Esophagus muscularis mucosa (tissue), 4 donors: Measurements from ENCODE around the gene TMEM59. TPM values are rescaled to one million over a fixed set of nuclear protein-coding genes. Genes with fewer than 3 reads are reported as not detected.

Experiments
- DNase-seq: peaks from one replicate; pipeline ENCODE4 v3.0.0-alpha.2; 2017; ENCODE audit errors: extremely low spot score
- H3K27ac ChIP-seq, 4 donors: fragments of 200-600 bp; sonication (generic); replicated peaks in 1 of 4; 1 replicate in 3 of 4; 2 replicates in 1 of 4; pipeline ENCODE4 v1.5.1; 2016 to 2019; ENCODE audit warnings: mild to moderate bottlenecking in 1 of 4
- H3K27me3 ChIP-seq, 4 donors: fragments of 200-600 bp; sonication (generic); one replicate each; pipeline versions ENCODE4 v1.5.1 to v1.6.0; 2016 to 2019
- H3K36me3 ChIP-seq, 4 donors: fragments of 200-600 bp; sonication (generic); one replicate each; pipeline ENCODE4 v1.5.1; 2016 to 2019
- H3K4me1 ChIP-seq, 4 donors: fragments of 200-600 bp; sonication (generic); one replicate each; pipeline ENCODE4 v1.5.1; 2016 to 2019
- H3K4me3 ChIP-seq, 4 donors: fragments of 200-600 bp; sonication (generic); 1 replicate in 2 of 4; 2 replicates in 2 of 4; pipeline ENCODE4 v1.5.1; 2016 to 2019; ENCODE audit warnings: mild to moderate bottlenecking in 4 of 4, moderate library complexity in 1 of 4
- H3K9me3 ChIP-seq, 4 donors: fragments of 200-600 bp; sonication (generic); 1 replicate in 3 of 4; 2 replicates in 1 of 4; pipeline ENCODE4 v1.5.1; 2016 to 2019
- EP300 ChIP-seq: sonication (generic); formaldehyde crosslinking; IDR thresholded peaks from one replicate; pipeline ENCODE4 v1.6.1; 2017; ENCODE audit warnings: antibody characterized with exemption
- POLR2A ChIP-seq: fragments of 450-650 bp; IDR thresholded peaks from one replicate; pipeline ENCODE4 v1.6.1; 2017; ENCODE audit warnings: antibody characterized with exemption, moderate library complexity, mild to moderate bottlenecking, low read depth
- POLR2AphosphoS5 ChIP-seq, 2 donors: sonication (generic); formaldehyde crosslinking; IDR thresholded peaks; one replicate each; pipeline ENCODE4 v1.6.1; 2017; ENCODE audit warnings: antibody characterized with exemption in 2 of 2
- WGBS: methylation state at CpG from one replicate; pipeline ENCODE4 v1.1.5; 2018; 5-methylcytosine and 5-hydroxymethylcytosine counted together
- intact Hi-C: fragments of 100-400 bp; cut with DNase I; formaldehyde crosslinking; loops from one replicate; pipeline ENCODE4 v1.15.1; 2023
- total RNA-seq, 4 donors: library from RNA; depleted of rRNA; stranded (reverse); fragments of >200 nt; gene quantifications; one replicate each; pipeline versions ENCODE4 v1.1.0 to v1.2.1, GENCODE V29; 2016
- TF ChIP-seq, protein P1 (sequence below), 3 experiments: fragments of 200-600 bp in 2 of 3; fragments of 450-650 bp in 1 of 3; sonication (generic) in 2 of 3; IDR thresholded peaks; one replicate each; pipeline ENCODE4 v1.5.1; 2017 to 2019; ENCODE audit warnings: antibody characterized with exemption in 3 of 3, mild to moderate bottlenecking in 2 of 3, moderate library complexity in 1 of 3

TMEM59 gene
- total RNA-seq, 4 donors from 2014 or later = 238 to 334 (median 288) TPM

DNA sequence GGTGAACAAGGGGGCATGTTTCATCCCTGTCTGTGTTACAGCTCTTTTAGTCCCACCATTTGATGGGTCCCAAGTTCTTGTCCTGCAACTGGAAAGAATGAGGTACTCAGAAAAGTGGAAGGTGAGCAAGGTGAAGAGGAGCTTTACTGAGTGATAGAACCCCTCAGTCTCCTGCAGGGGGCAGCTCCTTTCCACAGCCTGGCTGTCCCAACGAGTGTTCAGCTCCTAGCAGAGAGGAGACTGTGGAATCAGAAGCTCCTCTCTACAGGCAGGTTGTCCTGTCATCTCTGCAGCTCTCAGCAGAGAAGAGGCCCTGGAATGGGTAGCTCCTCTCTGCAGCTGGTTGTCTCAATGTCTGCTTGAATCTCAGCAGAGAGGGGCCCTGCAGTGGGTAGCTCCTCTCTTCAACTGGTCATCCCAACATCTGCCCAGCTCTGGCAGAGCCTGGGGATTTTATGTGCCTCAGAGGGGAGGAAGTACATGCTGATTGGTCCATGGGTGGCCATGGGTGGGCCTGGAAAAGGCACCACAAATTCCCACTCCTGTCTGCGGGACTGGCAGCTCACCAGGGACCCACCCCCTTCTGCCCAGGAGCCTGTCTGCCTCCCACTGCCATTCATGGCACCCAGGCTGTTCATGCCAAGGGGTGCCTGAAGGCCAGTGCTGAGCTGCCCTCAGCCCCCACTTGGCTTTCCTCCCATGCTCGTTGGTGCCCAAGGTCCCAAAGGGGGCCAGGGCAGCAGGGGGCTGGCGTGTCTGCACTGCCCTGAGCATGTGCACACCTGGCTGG lies 60.7 kb downstream of the TMEM59 start:
- Histone ChIP-seq H3K36me3 (no peaks in the 10 kb centered on the region), H3K9me3 (no peaks in the 10 kb centered on the region), H3K4me1 (no peaks in the 10 kb centered on the region), H3K4me3 (no peak overlapping the region), H3K27ac (no peak overlapping the region), H3K27me3 (no peaks in the 10 kb centered on the region)
- intact Hi-C loops = no loop called here
- no peak for TF ChIP-seq EP300
- TF ChIP-seq POLR2AphosphoS5 (IDR thresholded peaks at IDR 0.05) = no peak
- peak; percentile 11 for TF ChIP-seq POLR2A
- TF ChIP-seq, protein P1, sequence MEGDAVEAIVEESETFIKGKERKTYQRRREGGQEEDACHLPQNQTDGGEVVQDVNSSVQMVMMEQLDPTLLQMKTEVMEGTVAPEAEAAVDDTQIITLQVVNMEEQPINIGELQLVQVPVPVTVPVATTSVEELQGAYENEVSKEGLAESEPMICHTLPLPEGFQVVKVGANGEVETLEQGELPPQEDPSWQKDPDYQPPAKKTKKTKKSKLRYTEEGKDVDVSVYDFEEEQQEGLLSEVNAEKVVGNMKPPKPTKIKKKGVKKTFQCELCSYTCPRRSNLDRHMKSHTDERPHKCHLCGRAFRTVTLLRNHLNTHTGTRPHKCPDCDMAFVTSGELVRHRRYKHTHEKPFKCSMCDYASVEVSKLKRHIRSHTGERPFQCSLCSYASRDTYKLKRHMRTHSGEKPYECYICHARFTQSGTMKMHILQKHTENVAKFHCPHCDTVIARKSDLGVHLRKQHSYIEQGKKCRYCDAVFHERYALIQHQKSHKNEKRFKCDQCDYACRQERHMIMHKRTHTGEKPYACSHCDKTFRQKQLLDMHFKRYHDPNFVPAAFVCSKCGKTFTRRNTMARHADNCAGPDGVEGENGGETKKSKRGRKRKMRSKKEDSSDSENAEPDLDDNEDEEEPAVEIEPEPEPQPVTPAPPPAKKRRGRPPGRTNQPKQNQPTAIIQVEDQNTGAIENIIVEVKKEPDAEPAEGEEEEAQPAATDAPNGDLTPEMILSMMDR (IDR thresholded peaks at IDR 0.05) = peak in 1 of 3 experiments; percentile 27
- no peak for DNase-seq
- 65% methylated on average over 4 of the region's 4 CpGs for WGBS

DNA sequence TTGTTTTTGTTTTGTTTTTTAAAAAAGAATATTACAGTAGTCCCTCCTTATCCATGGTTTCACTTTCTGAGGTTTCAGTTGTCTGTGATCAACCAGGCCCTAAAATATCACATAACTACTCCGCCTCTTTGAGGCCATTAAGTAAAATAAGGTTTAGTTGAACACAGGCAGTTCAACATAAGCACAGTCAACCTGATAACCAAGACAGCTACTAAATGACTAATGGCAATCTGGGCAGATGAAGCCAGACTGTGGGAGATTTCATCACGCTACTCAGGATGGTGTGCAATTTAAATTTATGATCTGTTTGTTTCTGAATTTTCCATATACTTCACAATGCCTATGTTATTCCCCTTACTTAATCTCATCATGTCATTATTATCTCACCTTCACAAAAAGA lies 65.1 kb downstream of the TMEM59 start:
- no peak for DNase-seq
- Histone ChIP-seq H3K36me3 (no peaks in the 10 kb centered on the region), H3K9me3 (no peaks in the 10 kb centered on the region), H3K4me1 (peaks cover 0 to 5% (median 4%) of the 10 kb centered on the region in 4 donors), H3K4me3 (no peak overlapping the region), H3K27ac (no peak overlapping the region), H3K27me3 (no peaks in the 10 kb centered on the region)
- 91% methylated on average over 2 of the region's 2 CpGs for WGBS
- no peak for TF ChIP-seq POLR2A
- TF ChIP-seq, protein P1 (IDR thresholded peaks at IDR 0.05) = no peak
- no peak for TF ChIP-seq POLR2AphosphoS5 (IDR thresholded peaks at IDR 0.05)
- TF ChIP-seq EP300 = no peak
- intact Hi-C loops = no loop called here

DNA sequence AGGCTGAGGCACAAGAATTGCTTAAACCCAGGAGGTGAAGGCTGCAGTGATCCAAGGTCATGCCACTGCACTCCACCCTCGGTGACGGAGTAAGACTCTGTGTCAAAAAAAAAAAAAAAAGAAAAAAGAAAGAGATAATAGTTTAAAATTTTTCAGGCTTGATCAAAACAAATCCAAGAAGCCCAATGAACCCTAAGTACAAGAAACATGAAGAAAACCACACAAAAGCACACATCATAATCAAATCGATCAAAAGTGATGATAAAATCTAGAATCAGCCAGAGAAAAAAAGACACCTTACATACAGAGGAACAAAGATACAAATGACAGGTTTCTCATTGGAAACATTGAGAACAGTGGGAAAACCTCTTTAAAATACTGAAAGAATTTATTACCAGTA lies 66.5 kb downstream of the TMEM59 start:
- no peaks in the 10 kb centered on the region for H3K36me3 ChIP-seq
- TF ChIP-seq POLR2A (no peak), POLR2AphosphoS5 (IDR thresholded peaks at IDR 0.05) (no peak), EP300 (no peak)
- TF ChIP-seq, protein P1 (IDR thresholded peaks at IDR 0.05) = no peak
- no peaks in the 10 kb centered on the region for H3K9me3 ChIP-seq
- over 99% methylated on average over 3 of the region's 3 CpGs for WGBS
- H3K4me3 ChIP-seq = no peak overlapping the region
- intact Hi-C loops = no loop called here
- no peak overlapping the region for H3K27ac ChIP-seq
- H3K27me3 ChIP-seq = no peaks in the 10 kb centered on the region
- peaks cover 0 to 19% (median 18%) of the 10 kb centered on the region in 4 donors for H3K4me1 ChIP-seq
- no peak for DNase-seq

DNA sequence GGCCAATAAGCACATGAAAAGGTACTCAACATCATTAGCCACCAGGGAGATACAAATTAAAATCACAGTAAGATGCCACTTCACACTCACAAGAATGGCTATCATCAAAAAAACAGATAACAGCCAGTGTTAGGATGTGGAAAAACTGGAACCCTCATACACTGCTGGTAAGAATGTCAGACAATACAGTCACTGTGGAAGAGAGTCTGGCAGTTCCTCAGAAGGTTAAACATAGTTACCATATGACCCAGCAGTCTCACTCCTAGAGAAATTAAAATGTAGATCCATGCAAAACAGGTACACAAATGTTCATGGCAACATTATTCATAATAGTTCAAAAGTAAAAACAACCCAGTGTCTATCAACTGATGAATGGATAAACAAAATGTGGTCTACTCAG lies 68.3 kb downstream of the TMEM59 start:
- DNase-seq = no peak
- Histone ChIP-seq H3K4me1 (peaks cover 0 to 27% (median 21%) of the 10 kb centered on the region in 4 donors), H3K4me3 (no peak overlapping the region), H3K9me3 (no peaks in the 10 kb centered on the region), H3K36me3 (no peaks in the 10 kb centered on the region), H3K27me3 (no peaks in the 10 kb centered on the region), H3K27ac (no peak overlapping the region)
- intact Hi-C loops = no loop called here
- TF ChIP-seq EP300 (no peak), POLR2A (no peak), POLR2AphosphoS5 (IDR thresholded peaks at IDR 0.05) (no peak)
- TF ChIP-seq, protein P1 (IDR thresholded peaks at IDR 0.05) = no peak

- WGBS = 31% methylated on average over 4 of the region's 4 CpGs
- Histone ChIP-seq H3K27ac (peak overlapping the region; percentile 75 to 86 (median 82)), H3K4me3 (peak overlapping the region; percentile 45 to 52 (median 51)), H3K27me3 (no peaks in the 10 kb centered on the region), H3K4me1 (peaks cover 0 to 27% (median 21%) of the 10 kb centered on the region in 4 donors), H3K36me3 (no peaks in the 10 kb centered on the region), H3K9me3 (no peaks in the 10 kb centered on the region)
- TF ChIP-seq, protein P1 (IDR thresholded peaks at IDR 0.05) = no peak
- TF ChIP-seq POLR2AphosphoS5 (IDR thresholded peaks at IDR 0.05) (no peak), EP300 (no peak), POLR2A (no peak)
- intact Hi-C loops = no loop called here
- no peak for DNase-seq
Observed at GRCh38 chr1:53982763-53983104, 70.3 kb downstream of the TMEM59 start.
